DND-41 (cell line): ENCODE data around the gene PDE6B.

Source experiments
- ATAC-seq: fragments of 200-7000 bp; cut with Tn5 transposase; 3 replicates; pipeline ENCODE4 v1.9.1; 2021; ENCODE audit warnings: low read depth; ENCODE audit not compliant: insufficient read depth
- DNase-seq: peaks from one replicate; pipeline ENCODE4 v3.0.0-alpha.2; 2020
- H2AFZ ChIP-seq: 2 replicates; pipeline ENCODE4 v1.6.0; 2012; ENCODE audit warnings: low read depth, low read length
- H3K27ac ChIP-seq: 2 replicates; pipeline ENCODE4 v1.5.1; 2012; ENCODE audit warnings: low read length, inconsistent platforms
- H3K27me3 ChIP-seq: fragments of 200-600 bp; sonication (generic); 2 replicates; pipeline ENCODE4 v1.6.0; 2012; ENCODE audit warnings: low read length, mild to moderate bottlenecking, inconsistent platforms; ENCODE audit not compliant: insufficient read depth, poor library complexity
- H3K36me3 ChIP-seq: 2 replicates; pipeline ENCODE4 v1.5.1; 2012; ENCODE audit warnings: low read length, inconsistent platforms; ENCODE audit not compliant: insufficient read depth
- H3K4me1 ChIP-seq: 2 replicates; pipeline ENCODE4 v1.5.1; 2012; ENCODE audit warnings: mild to moderate bottlenecking, low read length; ENCODE audit not compliant: insufficient read depth
- H3K4me2 ChIP-seq: 2 replicates; pipeline ENCODE4 v1.6.0; 2012; ENCODE audit warnings: mild to moderate bottlenecking, moderate library complexity, low read length, inconsistent platforms; ENCODE audit not compliant: insufficient read depth
- H3K4me3 ChIP-seq, 2 experiments: fragments of 200-600 bp in 1 of 2; shearing (Covaris generic) in 1 of 2; 2 replicates each; pipeline ENCODE4 v1.5.1; 2012 to 2016; ENCODE audit warnings: inconsistent platforms in 2 of 2, low read length in 2 of 2, mild to moderate bottlenecking in 2 of 2, low read depth in 1 of 2, moderate library complexity in 1 of 2
- H3K79me2 ChIP-seq: 2 replicates; pipeline ENCODE4 v1.6.0; 2012; ENCODE audit warnings: low read length, inconsistent platforms; ENCODE audit not compliant: insufficient read depth
- H3K9ac ChIP-seq: 2 replicates; pipeline ENCODE4 v1.6.0; 2012; ENCODE audit warnings: low read depth, mild to moderate bottlenecking, inconsistent platforms, low read length, moderate library complexity
- H3K9me3 ChIP-seq: 2 replicates; pipeline ENCODE4 v1.5.1; 2012; ENCODE audit warnings: low read length, moderate library complexity, mild to moderate bottlenecking, inconsistent platforms; ENCODE audit not compliant: insufficient read depth, severe bottlenecking
- H4K20me1 ChIP-seq: 2 replicates; pipeline ENCODE4 v1.6.0; 2012; ENCODE audit warnings: low read length; ENCODE audit not compliant: insufficient read depth
- CTCF ChIP-seq: IDR thresholded peaks from 2 replicates; pipeline ENCODE4 v1.5.1; 2012; ENCODE audit warnings: borderline replicate concordance, low read length, moderate library complexity, mild to moderate bottlenecking; ENCODE audit not compliant: poor library complexity, severe bottlenecking; ENCODE audit errors: extremely low read depth
- EZH2 ChIP-seq: IDR thresholded peaks from 3 replicates; pipeline ENCODE4 v1.6.1; 2012; ENCODE audit warnings: borderline replicate concordance, low read depth, mild to moderate bottlenecking, moderate library complexity, low read length, inconsistent platforms; ENCODE audit not compliant: severe bottlenecking

PDE6B gene

GRCh38 chr4:710916-711315 is 85.5 kb downstream of the PDE6B start:
- H3K4me2 ChIP-seq, result 0 out of 2 replicates have a peak overlapping the region, but pooled peaks have one; percentile 4
- no peaks in the 10 kb centered on the region for H3K27me3 ChIP-seq
- DNase-seq (no peak), ATAC-seq (no peak)
- peaks cover 36% of the 10 kb centered on the region for H3K4me1 ChIP-seq
- no peak overlapping the region for H3K4me3 ChIP-seq
- peaks cover 43% of the 10 kb centered on the region for H3K36me3 ChIP-seq
- TF ChIP-seq EZH2 (no peak), CTCF (no peak)
- peaks cover 92% of the 10 kb centered on the region for H3K79me2 ChIP-seq
- no peak overlapping the region for H3K9ac ChIP-seq
- H3K27ac ChIP-seq, result no peak overlapping the region
- no peak overlapping the region for H2AFZ ChIP-seq
- H4K20me1 ChIP-seq, result peaks cover 71% of the 10 kb centered on the region
- no peaks in the 10 kb centered on the region for H3K9me3 ChIP-seq

DNA sequence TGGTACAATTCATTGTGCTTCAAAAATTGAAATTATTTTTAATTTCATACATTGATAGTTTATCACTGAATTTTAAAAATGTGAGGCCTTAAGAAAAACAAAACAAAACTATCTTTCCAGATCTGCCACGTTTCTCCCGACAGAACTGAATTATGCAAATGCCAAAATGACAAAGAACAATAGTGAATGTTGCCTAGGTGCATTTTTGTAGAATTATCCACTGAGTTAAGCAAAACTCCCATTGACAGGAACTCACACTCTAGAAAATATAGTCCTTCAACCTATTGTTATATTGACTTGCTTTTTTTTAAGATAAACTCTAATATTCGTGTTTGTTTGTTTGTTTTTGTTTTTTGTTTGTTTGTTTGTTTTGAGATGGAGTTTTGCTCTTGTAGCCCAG is 86.7 kb downstream of the PDE6B start:
- no peak for TF ChIP-seq CTCF
- no peak for TF ChIP-seq EZH2
- DNase-seq, result no peak
- H3K9me3 ChIP-seq, result no peaks in the 10 kb centered on the region
- no peak overlapping the region for H3K4me3 ChIP-seq
- H4K20me1 ChIP-seq, result peaks cover 66% of the 10 kb centered on the region
- H3K9ac ChIP-seq, result no peak overlapping the region
- H3K27ac ChIP-seq, result no peak overlapping the region
- H3K79me2 ChIP-seq, result peaks cover 84% of the 10 kb centered on the region
- H3K36me3 ChIP-seq, result peaks cover 41% of the 10 kb centered on the region
- H3K4me1 ChIP-seq, result peaks cover 30% of the 10 kb centered on the region
- 0 out of 2 replicates have a peak overlapping the region, but pooled peaks have one; percentile 31 for H3K4me2 ChIP-seq
- H3K27me3 ChIP-seq, result no peaks in the 10 kb centered on the region
- no peak overlapping the region for H2AFZ ChIP-seq
- ATAC-seq, result no peak

GRCh38 chr4:712916-713632 is 87.7 kb downstream of the PDE6B start:
- Histone ChIP-seq H2AFZ (no peak overlapping the region), H3K9ac (no peak overlapping the region), H3K4me3 (no peak overlapping the region), H3K4me2 (no peak overlapping the region), H3K36me3 (peaks cover 39% of the 10 kb centered on the region), H4K20me1 (peaks cover 73% of the 10 kb centered on the region), H3K27me3 (no peaks in the 10 kb centered on the region), H3K79me2 (peaks cover 86% of the 10 kb centered on the region), H3K9me3 (no peaks in the 10 kb centered on the region), H3K4me1 (peaks cover 23% of the 10 kb centered on the region), H3K27ac (no peak overlapping the region)
- TF ChIP-seq EZH2, result no peak
- no peak for TF ChIP-seq CTCF
- DNase-seq (no peak), ATAC-seq (no peak)
